Neural progenitor cell (in vitro differentiated cells): ENCODE results near the gene SOBP.

Source experiments
- CTCF ChIP-seq: fragments of 200-600 bp; sonication (generic); IDR thresholded peaks from 2 replicates; pipeline ENCODE4 v1.5.1; 2017; ENCODE audit warnings: antibody characterized with exemption, mild to moderate bottlenecking
- EZH2phosphoT487 ChIP-seq: fragments of 200-600 bp; sonication (generic); IDR thresholded peaks from 2 replicates; pipeline ENCODE4 v1.6.1; 2017; ENCODE audit warnings: antibody characterized with exemption

DNA sequence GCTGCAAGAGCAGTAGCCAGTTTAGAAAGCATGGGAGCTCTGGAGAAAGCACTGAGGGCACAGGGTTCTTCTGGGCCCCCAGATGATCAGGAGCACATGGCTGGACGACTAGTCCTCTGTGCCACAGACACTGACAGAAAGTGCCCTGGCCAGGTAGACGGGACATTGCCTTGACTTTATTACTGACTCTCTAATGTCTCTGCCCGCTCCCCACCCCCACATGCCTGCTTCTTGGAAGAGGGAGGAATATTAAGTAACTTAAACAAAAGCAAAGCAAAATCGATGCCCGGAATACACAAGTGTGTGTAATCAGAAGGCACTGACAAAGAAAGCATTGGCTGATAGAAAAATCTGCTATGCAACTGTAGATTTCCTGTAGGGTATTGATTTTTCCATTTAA lies 99.3 kb downstream of the SOBP start:
- TF ChIP-seq CTCF = no peak
- no peak for TF ChIP-seq EZH2phosphoT487
